ENCODE measurements around the gene TMEM184B.

DNA sequence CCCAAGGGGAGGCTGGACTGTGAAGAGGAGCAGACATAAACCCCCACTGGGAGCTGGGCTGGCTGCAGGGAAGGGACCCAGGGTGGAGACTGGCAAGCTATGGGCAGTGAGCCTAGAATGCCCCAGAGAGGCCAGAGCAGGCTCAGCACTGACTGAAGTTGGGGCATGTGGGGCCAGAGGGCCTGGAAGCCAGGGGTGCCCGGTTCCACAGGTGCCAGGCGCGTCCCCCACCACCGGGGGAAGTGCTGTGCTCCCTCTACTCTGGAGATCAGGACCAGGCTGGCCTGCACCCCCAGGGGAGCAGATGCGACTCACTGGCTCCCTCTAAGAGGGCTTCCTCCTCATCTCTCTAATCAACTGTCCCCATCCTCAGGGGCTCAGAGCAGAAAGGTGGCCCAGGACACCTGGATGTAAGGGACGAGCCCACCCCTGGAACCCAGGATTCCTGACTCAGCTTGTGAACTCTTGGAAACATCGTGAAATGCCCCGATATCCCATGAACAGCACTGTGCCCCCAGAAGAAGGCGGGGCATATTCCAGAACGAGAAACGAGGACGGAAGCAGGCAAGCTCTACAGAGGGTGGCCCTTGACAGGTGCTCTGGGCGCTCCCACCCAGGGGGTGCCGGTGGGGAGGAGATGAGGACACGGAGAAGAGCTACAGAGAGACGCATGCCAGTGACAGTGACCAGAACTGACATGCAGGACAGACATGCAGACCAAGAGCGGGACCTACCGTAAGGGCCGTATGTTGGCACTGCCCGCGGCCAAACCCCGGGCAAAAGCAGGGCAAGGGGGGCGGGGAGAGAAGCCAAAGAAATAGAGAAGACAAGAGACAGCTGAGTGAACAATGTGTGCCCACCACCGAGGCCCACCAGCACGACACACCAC is 50.7 kb downstream of the TMEM184B start:
- TF ChIP-seq, protein P1, sequence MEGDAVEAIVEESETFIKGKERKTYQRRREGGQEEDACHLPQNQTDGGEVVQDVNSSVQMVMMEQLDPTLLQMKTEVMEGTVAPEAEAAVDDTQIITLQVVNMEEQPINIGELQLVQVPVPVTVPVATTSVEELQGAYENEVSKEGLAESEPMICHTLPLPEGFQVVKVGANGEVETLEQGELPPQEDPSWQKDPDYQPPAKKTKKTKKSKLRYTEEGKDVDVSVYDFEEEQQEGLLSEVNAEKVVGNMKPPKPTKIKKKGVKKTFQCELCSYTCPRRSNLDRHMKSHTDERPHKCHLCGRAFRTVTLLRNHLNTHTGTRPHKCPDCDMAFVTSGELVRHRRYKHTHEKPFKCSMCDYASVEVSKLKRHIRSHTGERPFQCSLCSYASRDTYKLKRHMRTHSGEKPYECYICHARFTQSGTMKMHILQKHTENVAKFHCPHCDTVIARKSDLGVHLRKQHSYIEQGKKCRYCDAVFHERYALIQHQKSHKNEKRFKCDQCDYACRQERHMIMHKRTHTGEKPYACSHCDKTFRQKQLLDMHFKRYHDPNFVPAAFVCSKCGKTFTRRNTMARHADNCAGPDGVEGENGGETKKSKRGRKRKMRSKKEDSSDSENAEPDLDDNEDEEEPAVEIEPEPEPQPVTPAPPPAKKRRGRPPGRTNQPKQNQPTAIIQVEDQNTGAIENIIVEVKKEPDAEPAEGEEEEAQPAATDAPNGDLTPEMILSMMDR (IDR thresholded peaks at IDR 0.05), result no peak
- TF ChIP-seq POLR2A (IDR thresholded peaks at IDR 0.05), result no peak
